GM19372 (cell line): ENCODE measurements around the gene NRXN3.
A peak's percentile ranks its signal among the peaks of the same experiment; 100 is the strongest.
"Not testable (repeated sequence)": the region's sequence is repeated elsewhere in the genome, so short reads cannot be mapped to it uniquely, and the experiment has no call there.

Source experiments
- ATAC-seq: cut with Tn5 transposase; IDR thresholded peaks from one replicate; pipeline ENCODE4 v1.9.1; 2021; ENCODE audit warnings: mild to moderate bottlenecking, low read depth, moderate library complexity; ENCODE audit not compliant: unreplicated experiment

Gene NRXN3

DNA sequence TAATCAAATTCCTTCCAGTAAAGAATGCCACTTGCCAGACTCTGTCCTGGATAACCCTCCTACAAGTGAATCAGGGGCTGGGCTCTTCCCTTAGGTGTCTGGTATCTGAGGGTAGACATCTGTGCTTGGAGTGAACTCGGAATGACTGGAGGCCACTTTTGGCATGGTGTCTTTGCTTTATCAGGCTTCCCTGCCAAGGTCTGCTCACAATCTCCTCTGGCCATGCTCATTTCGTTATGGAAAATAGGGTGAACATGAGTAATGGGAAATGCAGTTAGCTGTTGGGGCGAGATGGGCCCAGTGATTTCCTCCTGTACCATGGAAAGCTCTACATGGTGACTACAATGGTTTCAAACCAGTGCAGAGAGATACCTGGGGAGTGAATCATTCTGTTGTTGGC lies 212.9 kb downstream of the NRXN3 start:
- no peak for ATAC-seq

DNA sequence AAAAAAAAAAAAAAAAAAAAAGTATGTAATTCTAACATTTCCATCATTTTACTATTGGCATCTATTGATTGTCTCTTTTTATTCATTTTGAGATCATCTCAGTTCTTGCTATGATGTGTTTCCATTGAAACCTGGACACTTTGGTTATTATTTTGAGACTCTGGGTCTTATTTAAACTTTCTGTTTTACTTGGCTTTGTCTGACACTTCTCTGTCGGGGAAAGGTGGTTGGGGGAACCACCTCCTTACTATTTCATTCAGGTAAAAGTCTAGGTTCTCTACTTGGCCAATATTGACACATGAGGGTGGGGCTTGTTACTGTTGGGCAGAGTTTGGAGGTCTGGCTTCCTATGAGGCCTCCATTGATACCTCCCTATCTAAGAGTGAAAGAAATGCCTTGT lies 228.0 kb downstream of the NRXN3 start:
- no peak for ATAC-seq

DNA sequence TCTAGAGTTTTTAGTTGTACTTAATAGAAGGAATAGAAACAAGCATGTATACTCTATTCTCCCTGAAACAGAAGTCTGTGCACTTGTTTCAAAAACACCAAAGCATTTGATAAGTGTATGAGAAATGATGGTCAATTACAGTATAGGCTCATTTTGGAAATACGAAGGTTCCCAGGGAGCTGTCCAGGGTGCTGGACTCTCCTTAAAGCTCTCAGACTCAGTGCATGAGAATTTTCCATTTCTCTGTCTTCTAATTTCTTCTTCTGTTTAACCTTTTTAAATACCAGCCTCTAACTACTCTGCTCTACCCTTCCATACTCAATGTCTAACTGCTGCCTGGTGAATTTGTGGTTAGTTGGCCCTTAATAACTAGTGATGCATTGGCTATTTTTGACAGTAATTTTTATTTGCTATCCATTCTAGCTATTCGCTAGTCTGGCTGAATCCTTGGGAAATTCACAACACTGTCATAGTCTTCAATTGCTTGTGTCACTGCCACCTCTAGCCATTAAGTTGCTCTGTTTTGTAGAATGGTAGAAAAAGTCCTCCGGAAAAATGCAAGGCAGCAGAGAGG lies 229.2 kb downstream of the NRXN3 start:
- ATAC-seq: no peak

DNA sequence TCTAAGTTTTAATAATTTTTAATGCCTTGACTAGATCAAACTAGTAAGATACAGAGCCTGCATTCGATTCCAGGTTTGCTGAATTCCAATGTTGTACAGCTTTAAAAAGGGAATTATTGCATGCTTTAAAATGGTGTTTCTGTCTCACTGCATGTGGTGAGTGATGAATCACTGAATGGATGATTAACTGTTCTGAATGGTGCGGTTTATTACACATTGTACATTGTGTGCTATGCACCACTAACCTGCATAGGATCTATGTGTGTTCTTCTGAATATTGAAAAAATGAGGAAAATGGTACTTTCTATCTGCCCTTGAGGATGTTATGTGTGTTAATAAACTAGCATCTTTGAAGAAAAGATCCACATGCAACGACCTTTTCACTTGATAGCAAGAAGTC lies 231.7 kb downstream of the NRXN3 start:
- no peak for ATAC-seq

DNA sequence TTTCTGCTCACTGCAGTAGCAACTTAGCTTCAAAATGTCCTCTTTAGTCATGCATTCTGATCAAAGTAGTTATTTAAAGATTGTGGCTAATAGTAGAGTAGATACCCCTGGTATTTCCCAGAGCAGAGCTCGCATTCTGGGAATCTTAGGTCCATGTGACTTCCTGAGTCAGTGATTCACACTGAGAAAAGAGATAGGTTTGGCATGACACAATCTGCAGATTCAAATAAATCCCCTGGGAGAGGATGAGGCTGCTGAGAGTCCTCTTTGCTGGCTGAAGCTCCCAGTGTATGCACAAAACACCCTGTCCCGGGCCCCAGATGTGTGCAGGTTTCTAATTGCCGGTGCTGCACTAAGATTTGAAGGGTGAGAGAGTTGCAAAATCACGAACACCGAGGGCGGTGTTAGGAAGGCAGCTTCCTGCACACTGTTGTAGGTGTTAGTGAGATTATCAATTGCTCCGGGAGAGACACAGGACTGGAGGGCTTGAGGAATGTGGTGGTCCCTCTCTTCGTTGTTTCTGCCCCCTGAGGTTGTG lies 233.2 kb downstream of the NRXN3 start:
- ATAC-seq: no peak

DNA sequence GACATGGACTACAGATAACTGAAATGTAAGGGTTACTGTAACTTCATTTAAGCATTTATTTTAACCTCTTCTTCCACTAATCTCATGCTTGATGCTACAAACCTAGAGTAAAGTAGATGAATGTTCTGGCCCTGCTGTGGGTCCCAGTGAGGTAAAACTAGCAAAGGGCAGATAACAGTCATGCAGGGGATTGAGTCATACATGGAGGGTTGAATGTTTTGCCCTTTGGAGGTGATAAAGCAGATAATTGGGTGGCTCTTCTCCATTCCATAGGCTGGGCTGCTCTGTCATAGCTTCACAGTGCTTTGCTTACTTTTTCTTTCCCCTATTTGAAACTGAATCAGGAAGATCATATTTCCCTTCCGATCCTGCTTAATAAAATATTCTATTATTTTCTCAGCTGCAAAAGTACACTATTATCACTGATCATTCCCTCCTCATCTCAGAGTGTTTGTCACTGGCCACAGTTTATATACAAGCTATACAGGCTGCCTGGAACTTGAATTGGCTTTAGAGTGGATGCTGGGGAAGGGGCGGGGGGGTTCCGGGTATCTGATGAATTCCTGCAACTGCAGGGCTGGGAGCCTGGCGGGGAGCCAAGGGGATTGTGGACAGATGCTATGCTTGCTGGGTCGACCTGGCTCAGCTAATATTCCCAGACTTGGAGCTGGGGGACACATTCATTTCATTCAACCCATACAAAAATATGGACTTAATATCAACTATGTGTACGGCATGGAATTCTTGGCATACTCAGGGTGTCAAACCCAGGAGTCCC lies 235.1 kb downstream of the NRXN3 start:
- no peak for ATAC-seq

DNA sequence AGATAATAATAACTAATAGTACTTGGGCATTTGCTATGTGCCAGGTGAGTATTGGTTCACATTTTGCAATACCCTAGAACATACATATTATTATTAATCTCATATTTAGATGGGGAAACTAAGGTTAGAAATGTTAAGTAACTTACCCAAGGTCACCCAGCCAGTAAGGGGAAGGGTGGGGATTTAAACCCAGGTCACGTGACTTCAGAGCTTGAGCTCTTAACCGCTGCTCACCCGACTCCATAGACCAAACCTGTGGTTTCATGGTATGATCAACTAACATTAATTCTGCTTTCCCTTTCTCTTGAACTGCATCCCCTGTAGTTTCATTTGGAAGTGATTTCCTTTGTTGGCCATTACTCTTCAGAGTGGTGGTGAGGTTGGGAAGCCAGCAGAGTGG lies 242.3 kb downstream of the NRXN3 start:
- no peak for ATAC-seq

DNA sequence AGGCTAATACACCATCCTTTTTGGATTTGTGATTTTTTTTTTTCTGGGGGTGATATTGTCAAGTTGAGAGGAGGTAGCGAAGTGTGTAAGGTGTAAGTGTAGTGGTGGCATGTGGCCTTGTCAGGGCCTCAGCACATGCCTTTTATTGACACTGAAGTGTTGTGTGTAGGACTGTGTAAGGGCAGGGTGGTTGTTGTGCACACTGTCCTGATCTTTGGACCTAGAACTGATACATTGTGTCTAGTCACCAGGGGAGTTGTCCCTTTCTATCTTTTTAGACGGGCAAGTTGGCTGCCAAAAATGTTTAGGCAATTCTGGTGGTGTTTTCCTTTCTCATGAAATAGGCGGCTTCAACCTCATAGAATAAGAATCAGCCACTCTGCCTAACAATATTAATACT lies 244.0 kb downstream of the NRXN3 start:
- ATAC-seq: no peak

DNA sequence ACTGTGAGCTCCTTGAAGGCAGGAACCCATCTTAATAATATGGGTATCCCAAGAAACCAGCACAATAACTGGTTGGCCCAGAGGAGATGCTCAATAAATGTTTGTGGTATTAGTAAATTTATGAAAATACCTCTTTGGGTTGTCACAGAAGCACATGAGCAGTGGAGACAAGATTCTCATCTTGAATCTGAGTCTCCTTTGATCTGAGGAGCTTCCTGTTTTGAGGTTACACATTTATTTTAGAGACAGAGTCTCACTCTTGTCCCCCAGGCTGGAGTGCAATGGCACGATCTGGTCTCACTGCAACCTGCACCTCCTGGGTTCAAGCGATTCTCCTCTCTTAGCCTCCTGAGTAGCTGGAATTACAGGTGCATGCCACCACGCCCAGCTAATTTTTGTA lies 247.4 kb downstream of the NRXN3 start:
- no peak for ATAC-seq

DNA sequence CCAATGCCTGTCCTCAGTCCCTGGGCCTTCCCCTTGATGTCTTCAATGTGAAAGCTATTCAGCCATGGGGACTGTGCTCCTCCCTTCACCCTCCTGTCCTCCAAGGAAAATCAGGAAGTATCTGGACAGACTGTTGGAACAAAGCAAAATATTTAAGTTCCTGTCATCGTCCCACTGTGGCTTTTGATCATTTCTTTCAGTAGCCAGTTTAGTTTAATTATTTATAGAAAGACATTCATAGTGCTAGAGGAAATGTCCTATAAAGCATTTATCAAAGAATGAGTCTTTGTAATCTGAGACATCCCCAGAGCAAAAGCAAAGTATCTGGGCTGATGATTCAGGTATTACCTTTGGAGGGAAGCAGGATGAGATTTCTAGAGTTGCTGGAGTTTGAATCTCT lies 254.1 kb downstream of the NRXN3 start:
- no peak for ATAC-seq

DNA sequence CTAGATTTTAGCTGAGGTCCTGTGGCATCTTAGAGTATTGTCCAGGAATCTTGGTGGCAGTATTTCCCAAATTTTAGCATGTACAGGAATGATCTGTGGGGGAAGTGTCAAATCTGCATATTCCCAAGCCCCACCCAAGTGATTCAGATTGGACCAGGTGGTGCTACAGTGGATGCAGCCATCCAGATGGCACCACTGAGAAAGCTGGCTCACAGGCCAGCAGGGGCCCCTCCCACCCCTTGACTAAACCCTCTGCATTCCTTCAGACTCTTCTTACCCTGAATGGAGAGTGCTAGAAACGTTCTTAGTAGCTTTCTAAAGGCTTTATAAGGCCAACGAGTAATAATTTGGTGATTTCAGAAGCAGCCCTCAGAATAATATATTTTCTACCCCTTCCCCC lies 255.2 kb downstream of the NRXN3 start:
- no peak for ATAC-seq

DNA sequence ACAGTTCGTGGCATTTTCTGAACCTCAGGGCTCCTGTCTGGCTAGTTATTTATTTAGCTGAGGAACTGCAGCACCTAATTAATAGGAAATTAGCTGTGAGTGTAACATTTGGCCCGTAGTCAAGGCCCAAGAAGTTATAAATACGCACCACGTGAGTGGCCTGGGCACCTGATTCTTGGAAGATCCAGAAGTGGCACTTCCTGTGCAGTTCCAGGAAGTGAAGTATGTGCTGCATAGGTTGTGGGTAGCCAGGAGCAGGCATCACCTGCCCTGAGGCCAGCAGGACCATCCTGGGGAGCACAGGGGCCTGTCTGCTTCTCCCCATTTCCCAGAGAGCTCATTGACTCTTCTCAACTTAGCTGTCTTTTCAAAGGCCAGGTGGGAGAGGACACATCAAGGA lies 255.6 kb downstream of the NRXN3 start:
- ATAC-seq: no peak

DNA sequence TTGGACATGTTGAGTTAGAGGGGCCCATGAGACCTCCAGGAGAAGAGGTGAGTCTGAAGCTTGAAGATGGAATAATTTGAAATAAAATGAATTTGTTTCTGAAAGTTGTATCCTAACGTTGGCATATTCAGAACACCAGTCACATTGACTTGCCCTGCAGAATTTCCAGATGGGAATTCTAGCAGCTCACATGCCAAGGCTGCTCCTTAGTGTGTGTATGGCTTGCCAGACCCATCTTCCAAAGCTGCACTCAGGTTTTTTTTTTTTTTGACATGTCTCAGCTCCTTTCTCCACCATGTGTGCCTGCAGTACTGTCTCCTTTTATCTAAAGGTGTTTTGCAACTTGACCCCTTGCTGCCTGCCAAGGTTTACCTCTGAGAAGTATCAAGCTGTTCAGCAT lies 261.9 kb downstream of the NRXN3 start:
- no peak for ATAC-seq

DNA sequence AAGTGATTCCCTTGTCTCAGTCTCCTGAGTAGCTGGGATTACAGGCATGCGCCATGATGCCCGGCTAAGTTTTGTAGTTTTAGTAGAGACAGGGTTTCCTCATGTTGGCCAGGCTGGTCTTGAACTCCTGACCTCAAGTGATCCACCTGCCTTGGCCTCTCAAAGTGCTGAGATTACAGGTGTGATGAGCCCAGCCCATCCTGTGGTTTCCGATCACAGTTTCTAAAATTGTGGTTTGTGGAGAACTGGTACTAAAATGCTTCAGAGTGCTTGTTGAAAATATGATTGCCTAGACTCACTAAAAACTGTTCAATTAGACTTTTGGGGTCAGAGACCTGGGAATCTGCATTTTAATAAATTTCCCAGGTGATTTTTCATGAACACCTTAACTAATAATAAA lies 267.3 kb downstream of the NRXN3 start:
- ATAC-seq: not testable (repeated sequence)

DNA sequence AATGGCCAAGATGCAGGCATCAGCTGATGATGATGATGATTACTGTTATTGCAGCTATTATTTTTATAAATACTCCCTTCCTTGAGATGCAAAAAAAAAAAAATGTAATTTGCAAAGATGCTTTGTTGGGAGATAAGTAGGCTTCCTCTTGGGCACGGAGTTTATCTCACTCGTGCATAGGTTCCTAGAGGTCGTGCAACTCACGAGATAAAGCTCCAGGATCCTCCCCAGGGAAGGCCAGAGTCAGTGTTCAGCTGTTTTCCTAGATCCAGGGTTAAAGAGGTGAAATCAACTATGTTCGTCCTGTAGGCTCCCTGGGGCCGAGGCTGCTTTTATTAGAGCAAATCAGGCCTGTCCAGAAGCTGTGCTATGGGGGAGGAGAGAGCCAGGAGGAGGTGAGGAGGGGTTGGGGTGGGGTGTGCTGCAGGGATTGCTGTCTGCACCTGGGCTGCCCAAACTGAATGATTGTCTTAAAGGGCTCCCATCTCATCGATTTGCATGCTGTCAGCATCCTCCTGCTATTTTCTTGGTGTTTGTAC lies 270.3 kb downstream of the NRXN3 start:
- ATAC-seq: no peak

DNA sequence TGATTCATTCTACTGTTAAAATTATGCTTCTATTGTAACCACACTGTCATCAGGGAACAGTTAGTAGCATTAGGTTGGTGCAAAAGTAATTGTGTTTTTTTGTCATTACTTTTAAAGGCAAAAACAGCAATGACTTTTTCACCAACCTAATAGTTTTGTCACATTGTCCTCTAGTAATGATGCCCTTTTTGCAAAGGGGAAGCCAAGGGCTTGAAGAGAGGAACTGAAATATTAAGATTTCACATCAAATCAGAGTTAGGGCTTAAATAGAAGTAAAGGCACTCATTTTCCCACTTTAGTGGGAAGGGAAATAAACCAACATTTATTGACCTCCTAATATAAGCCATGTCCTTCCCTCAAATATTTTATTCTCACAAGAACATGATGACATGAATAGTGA lies 273.7 kb downstream of the NRXN3 start:
- no peak for ATAC-seq

DNA sequence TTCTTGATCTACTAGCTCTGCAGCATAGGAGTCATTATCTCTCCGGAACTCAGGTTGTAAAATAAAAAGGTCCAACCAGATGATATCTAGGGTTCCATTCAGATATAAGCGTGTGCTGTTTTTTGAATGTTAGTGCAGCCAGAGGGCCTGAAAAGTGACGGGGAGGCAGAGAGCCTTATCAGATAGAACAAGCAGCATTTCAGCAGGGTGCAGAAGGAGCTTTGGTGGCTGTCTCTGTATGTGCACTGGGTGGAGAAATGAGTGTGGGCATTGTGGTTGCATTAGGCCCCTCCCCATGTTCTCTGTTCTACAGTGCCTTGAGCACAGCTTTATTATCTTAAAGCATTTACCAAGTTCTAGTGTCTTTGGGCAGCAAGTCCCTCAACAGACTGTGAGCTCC lies 275.1 kb downstream of the NRXN3 start:
- ATAC-seq: no peak

DNA sequence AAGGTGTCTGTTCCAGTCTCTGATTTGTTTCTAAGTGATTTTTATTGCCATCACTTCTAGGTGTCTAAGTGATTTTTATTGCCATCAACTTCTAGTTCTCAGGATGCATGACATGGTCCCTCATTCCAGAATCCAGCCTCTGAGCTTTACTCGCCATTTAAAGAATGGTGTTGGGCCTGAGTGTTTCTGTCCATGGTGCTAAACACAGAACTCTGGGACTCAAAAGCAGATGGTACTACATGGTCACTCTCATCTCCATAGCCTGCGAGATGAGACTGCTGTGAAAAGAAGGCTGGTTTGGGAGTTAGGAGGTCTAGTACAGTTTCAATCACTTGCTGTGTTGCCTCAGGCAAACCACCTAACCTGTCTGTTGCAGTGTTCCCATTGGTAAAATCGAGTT lies 276.6 kb downstream of the NRXN3 start:
- no peak for ATAC-seq

DNA sequence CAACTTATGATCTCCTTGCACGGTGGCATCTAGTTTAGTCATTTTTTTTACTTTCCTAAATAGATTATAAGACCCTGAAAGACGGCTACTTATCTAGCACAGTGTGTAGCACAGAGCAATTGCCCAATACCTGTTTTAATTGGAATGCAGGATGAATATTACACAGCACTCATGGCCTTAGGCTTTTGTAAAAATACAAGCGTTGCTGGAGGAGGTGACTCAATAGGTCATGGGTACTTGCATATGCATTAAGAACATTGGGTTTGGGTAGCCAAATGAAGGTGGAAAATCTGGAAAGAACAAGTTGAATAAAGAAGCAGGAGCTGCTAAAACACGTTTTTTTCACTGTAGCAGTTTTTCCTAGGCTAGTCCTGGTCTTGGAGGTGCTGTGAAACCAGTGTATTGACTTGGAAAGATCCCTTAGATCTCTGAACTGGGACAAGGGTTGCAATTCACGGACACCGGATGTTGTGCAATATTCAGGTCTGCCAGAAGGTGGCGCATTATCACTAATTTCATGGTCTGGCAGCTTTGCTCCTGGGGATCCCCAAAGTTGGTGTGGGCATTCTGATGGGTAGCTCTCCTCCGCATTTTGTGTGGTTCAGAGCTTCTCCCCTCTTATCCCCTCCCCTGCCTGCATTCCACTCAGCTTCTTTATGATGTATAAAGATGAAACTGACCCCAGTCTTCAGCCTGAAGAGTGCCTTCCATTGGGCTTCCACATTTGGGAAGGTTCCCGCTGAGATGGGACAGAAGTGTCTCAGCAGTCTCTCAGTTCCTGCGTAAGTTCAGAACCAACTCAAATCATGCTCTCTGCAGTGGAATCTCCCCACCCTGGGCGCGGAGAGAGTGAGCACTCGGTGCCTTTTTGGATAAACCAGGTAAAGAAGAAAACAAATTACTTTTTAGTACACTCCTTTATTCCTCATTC lies 278.3 kb downstream of the NRXN3 start:
- ATAC-seq: peak; percentile 60

DNA sequence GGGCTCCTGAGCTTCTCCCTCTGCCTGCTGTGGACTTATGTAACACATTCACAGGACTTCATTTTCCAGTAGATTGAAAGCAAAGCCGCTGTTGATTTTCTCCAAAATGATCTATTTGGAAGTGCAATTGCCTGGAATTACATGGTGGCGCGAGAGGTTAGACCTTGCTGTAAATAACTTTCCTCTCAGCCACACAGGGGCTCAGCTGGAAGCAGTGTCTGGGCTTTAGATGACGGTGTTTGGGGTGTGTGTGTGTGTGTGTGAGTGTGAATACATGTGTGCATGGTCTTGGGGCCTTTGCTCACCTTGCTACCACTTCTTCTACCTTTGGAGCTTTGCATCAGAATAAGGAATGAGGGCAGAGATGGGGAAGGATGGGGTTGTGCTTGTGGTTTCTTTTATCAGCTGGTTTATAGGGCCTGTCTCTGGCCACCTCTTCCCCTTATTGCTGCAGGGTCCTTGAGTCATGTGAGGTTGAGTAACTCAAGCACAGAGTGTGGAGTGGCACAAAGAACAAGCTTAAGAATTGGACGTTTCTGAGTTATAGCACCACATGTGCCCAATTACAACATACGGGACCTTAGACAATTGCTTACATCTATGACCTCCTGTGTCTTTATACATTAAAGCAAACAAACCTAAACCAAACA lies 280.6 kb downstream of the NRXN3 start:
- no peak for ATAC-seq
